Chondrocyte (in vitro differentiated cells): ENCODE measurements around the gene KRTAP10-11. TPM values are rescaled to one million over a fixed set of nuclear protein-coding genes. Genes with fewer than 3 reads are reported as not detected.

ENCODE experiments used
- DNase-seq: peaks from one replicate; pipeline ENCODE4 v3.0.0; 2021; ENCODE audit warnings: mixed read lengths, low spot score
- H3K27ac Mint-ChIP-seq: one replicate; pipeline ENCODE4 v1.8.0; 2021; ENCODE audit warnings: mild to moderate bottlenecking, moderate library complexity, mixed read lengths; ENCODE audit not compliant: unreplicated experiment
- H3K27me3 Mint-ChIP-seq: 2 replicates; pipeline ENCODE4 v1.8.0; 2021; ENCODE audit warnings: low read depth, mixed read lengths
- H3K36me3 Mint-ChIP-seq: 2 replicates; pipeline ENCODE4 v1.8.0; 2021; ENCODE audit warnings: low read depth, mixed read lengths
- H3K4me1 Mint-ChIP-seq: 2 replicates; pipeline ENCODE4 v1.8.0; 2021; ENCODE audit warnings: low read depth, mild to moderate bottlenecking, mixed read lengths
- H3K4me3 Mint-ChIP-seq: one replicate; pipeline ENCODE4 v1.8.0; 2021; ENCODE audit warnings: mild to moderate bottlenecking, moderate library complexity, mixed read lengths; ENCODE audit not compliant: unreplicated experiment
- H3K9me3 Mint-ChIP-seq: 2 replicates; pipeline ENCODE4 v1.8.0; 2021; ENCODE audit warnings: low read depth, mixed read lengths
- total RNA-seq: library from RNA; stranded (reverse); gene quantifications from 3 replicates; pipeline ENCODE4 v1.2.1, GENCODE V29; 2021
- TF ChIP-seq, protein P1 (sequence below): fragments of 200-600 bp; sonication (generic); IDR thresholded peaks from 2 replicates; pipeline ENCODE4 v1.5.0; 2021; ENCODE audit warnings: antibody characterized with exemption, mild to moderate bottlenecking, moderate library complexity

The KRTAP10-11 gene
- total RNA-seq, 1 donor from 2014 or later = not detected

- DNase-seq = no peak
- H3K27me3 Mint-ChIP-seq = peaks cover 55% of the 10 kb centered on the region
- no peak overlapping the region for H3K4me3 Mint-ChIP-seq
- H3K36me3 Mint-ChIP-seq = peaks cover 9% of the 10 kb centered on the region
- TF ChIP-seq, protein P1, sequence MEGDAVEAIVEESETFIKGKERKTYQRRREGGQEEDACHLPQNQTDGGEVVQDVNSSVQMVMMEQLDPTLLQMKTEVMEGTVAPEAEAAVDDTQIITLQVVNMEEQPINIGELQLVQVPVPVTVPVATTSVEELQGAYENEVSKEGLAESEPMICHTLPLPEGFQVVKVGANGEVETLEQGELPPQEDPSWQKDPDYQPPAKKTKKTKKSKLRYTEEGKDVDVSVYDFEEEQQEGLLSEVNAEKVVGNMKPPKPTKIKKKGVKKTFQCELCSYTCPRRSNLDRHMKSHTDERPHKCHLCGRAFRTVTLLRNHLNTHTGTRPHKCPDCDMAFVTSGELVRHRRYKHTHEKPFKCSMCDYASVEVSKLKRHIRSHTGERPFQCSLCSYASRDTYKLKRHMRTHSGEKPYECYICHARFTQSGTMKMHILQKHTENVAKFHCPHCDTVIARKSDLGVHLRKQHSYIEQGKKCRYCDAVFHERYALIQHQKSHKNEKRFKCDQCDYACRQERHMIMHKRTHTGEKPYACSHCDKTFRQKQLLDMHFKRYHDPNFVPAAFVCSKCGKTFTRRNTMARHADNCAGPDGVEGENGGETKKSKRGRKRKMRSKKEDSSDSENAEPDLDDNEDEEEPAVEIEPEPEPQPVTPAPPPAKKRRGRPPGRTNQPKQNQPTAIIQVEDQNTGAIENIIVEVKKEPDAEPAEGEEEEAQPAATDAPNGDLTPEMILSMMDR = peak; percentile 54
- peaks cover 31% of the 10 kb centered on the region for H3K9me3 Mint-ChIP-seq
- H3K4me1 Mint-ChIP-seq = no peaks in the 10 kb centered on the region
- H3K27ac Mint-ChIP-seq = no peak overlapping the region
These were observed 27.7 kb upstream of the KRTAP10-11 start for GRCh38 chr21:44618504-44618903.

DNA sequence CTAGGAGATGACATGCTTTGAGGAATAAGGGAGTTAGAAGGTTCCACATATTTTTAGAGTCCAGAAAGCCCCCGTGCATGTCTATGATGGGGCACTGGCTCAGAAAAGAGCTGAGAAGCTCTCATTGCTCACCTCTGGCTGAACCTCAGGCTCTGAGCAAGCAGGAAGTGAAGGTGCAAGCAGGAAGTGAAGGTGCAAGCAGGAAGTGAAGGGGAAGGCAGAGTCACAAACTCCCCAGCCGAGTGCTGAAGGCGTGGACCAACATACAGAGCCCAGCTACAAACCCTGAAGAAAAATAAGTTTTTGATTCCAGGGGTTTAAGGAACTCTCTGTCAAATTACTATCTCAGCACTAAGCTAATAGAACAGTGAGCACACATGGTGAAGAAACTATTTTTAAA, 27.3 kb upstream of the KRTAP10-11 start:
- DNase-seq = no peak
- Mint-ChIP-seq H3K27me3 (peaks cover 53% of the 10 kb centered on the region), H3K36me3 (peaks cover 10% of the 10 kb centered on the region), H3K4me3 (no peak overlapping the region), H3K9me3 (peaks cover 35% of the 10 kb centered on the region), H3K27ac (no peak overlapping the region), H3K4me1 (no peaks in the 10 kb centered on the region)
- TF ChIP-seq, protein P1 = no peak

GRCh38 chr21:44619886-44620285, 26.3 kb upstream of the KRTAP10-11 start:
- TF ChIP-seq, protein P1 = no peak
- Mint-ChIP-seq H3K27me3 (peaks cover 45% of the 10 kb centered on the region), H3K36me3 (peaks cover 12% of the 10 kb centered on the region), H3K4me3 (no peak overlapping the region), H3K9me3 (peaks cover 45% of the 10 kb centered on the region), H3K4me1 (no peaks in the 10 kb centered on the region), H3K27ac (no peak overlapping the region)
- DNase-seq = no peak

DNA sequence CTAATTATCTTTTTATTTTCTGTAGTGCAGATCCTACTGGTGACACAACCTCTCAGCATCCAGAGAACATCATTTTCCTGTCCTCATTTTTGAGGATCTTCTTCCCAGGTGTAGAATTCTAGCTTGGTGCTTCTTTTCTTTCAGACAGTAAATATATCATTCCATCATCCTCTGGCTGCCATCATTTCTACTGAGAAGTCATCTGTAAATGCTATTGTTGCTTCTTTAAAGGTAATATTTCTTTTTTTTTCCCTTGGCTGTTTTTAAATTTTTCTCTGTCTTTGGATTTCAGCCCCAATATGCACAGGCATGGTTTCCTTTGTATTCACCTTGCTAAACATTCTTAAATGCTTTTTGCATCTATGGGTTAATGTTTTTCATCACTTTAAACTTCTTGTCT, 22.6 kb upstream of the KRTAP10-11 start:
- H3K9me3 Mint-ChIP-seq = peaks cover 47% of the 10 kb centered on the region

GRCh38 chr21:44625756-44626155, 20.5 kb upstream of the KRTAP10-11 start:
- Mint-ChIP-seq H3K4me3 (no peak overlapping the region), H3K4me1 (no peaks in the 10 kb centered on the region), H3K36me3 (peaks cover 8% of the 10 kb centered on the region), H3K27ac (no peak overlapping the region), H3K27me3 (peaks cover 9% of the 10 kb centered on the region), H3K9me3 (peaks cover 37% of the 10 kb centered on the region)
- TF ChIP-seq, protein P1 = no peak
- no peak for DNase-seq

More for the DNA sequence above, 22.6 kb upstream of the KRTAP10-11 start:
- no peak overlapping the region for H3K27ac Mint-ChIP-seq
- peaks cover 12% of the 10 kb centered on the region for H3K36me3 Mint-ChIP-seq
- DNase-seq = no peak
- no peaks in the 10 kb centered on the region for H3K4me1 Mint-ChIP-seq
- no peak overlapping the region for H3K4me3 Mint-ChIP-seq
- peaks cover 24% of the 10 kb centered on the region for H3K27me3 Mint-ChIP-seq
- TF ChIP-seq, protein P1 = no peak
